HG03135 (cell line): Measurements from ENCODE around the gene FERMT3.

ENCODE experiments used
- ATAC-seq: cut with Tn5 transposase; IDR thresholded peaks from one replicate; pipeline ENCODE4 v1.9.1; 2021; ENCODE audit warnings: mild to moderate bottlenecking, moderate library complexity; ENCODE audit not compliant: unreplicated experiment

The FERMT3 gene

DNA sequence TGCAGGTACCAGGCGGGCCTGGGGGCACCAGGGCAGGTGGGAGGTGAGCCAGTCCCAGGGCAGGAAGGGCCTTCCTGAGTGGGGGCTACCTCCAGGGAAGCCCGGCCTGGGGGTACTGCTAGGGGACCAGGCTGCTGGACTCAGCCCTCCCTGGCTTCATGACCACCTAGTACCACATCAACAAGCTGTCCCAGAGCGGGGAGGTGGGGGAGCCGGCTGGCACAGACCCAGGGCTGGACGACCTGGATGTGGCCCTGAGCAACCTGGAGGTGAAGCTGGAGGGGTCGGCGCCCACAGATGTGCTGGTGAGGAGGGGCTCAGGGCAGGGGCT is 12.8 kb downstream of the FERMT3 start:
- ATAC-seq: no peak

DNA sequence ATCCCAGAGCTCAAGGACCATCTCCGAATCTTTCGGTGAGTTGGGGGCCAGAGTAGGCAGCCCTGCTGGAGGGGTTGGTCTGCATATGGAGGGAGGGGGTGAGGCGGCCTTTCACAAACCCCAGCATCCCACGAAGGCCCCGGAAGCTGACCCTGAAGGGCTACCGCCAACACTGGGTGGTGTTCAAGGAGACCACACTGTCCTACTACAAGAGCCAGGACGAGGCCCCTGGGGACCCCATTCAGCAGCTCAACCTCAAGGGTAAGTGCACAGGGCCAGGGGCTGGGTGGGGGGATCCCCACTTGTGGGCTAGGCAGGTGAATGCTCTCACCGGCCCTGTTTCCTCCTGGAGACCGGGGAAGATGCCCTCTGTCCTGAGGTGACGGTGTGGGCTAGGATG is 13.2 kb downstream of the FERMT3 start:
- ATAC-seq: no peak

DNA sequence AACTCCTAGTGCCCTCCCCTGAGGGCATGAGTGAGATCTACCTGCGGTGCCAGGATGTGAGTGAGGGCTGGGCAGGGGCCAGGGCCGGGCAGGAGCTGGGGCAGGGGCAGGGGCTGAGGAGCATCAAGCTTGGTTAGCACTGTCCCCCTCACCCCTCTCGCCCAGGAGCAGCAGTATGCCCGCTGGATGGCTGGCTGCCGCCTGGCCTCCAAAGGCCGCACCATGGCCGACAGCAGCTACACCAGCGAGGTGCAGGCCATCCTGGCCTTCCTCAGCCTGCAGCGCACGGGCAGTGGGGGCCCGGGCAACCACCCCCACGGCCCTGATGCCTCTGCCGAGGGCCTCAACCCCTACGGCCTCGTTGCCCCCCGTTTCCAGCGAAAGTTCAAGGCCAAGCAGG is 13.8 kb downstream of the FERMT3 start:
- no peak for ATAC-seq

DNA sequence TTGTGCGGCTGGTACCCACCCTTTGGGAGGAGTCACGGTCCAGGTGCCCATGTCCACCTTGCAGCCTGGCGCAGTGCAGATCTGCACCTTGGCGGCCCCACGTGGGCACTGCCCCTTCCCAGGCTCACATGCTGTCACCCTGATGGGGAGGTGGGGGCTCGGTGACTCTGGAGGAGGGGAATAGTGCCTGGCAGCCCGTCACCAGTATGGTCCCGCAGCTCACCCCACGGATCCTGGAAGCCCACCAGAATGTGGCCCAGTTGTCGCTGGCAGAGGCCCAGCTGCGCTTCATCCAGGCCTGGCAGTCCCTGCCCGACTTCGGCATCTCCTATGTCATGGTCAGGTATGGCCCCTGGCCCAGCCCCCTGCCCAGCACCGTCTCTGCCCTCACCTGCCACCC is 14.3 kb downstream of the FERMT3 start:
- no peak for ATAC-seq

DNA sequence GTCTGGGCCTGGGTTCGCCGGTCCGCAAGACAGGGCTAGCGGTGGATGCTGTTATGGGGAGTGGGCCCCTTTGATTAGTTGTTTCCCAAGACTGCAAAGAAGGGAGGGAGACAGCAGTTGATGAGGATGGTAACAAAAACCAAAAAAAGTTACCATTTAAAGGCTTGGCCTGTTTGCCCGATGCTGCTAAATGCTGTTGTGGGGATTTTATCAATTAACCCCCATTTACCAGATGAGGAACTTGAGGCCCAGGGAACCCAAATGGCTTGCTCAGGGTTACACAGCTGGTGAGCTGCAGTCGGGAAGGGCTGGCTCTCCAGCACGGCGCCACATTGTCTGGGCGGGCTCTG is 16.1 kb downstream of the FERMT3 start:
- ATAC-seq: no peak

DNA sequence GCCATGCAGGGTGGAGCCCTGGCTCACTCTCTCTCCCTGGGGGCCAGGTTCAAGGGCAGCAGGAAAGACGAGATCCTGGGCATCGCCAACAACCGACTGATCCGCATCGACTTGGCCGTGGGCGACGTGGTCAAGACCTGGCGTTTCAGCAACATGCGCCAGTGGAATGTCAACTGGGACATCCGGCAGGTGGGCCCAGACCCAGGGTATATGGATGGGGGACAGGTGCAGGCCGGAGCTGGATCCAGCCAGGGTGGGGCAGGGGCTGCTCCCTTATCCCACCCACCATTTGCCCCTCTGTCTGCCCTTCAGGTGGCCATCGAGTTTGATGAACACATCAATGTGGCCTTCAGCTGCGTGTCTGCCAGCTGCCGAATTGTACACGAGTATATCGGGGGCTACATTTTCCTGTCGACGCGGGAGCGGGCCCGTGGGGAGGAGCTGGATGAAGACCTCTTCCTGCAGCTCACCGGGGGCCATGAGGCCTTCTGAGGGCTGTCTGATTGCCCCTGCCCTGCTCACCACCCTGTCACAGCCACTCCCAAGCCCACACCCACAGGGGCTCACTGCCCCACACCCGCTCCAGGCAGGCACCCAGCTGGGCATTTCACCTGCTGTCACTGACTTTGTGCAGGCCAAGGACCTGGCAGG is 16.6 kb downstream of the FERMT3 start:
- ATAC-seq: no peak

DNA sequence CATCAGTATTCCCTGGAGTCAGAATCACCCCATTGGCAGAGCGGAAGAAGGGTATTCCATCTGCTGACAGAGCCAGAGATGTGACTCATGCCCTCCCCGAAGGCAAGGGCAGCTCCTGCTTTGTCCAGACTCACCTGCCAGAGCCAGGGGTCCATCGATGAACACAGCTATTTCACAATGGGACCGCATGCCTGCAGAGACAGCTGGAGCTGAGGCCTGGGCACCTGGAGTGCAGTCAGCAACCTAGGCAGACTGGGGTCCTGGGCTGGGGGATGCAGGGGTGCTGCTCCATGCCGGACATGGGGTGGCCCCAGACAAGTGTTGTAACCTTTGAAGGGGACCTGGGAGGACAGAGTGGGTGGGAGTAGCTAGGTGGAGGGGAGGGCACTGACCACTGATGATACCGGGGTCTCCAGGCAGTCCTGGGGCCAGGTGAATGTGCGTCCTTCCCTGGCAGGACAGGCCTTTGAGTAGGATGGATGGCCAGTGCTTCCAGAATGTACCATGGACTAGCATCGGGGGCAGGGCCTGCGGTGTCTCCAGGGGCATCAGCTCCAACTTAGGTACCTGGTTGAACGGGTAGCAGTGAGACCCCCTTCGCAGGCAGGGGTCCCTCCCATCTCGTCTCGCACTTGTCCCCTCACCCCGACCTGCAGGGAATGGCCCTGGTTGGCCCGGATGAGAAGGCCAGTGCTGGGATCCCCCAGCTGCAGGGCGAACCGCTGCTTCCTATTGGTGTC is 17.8 kb downstream of the FERMT3 start:
- no peak for ATAC-seq

DNA sequence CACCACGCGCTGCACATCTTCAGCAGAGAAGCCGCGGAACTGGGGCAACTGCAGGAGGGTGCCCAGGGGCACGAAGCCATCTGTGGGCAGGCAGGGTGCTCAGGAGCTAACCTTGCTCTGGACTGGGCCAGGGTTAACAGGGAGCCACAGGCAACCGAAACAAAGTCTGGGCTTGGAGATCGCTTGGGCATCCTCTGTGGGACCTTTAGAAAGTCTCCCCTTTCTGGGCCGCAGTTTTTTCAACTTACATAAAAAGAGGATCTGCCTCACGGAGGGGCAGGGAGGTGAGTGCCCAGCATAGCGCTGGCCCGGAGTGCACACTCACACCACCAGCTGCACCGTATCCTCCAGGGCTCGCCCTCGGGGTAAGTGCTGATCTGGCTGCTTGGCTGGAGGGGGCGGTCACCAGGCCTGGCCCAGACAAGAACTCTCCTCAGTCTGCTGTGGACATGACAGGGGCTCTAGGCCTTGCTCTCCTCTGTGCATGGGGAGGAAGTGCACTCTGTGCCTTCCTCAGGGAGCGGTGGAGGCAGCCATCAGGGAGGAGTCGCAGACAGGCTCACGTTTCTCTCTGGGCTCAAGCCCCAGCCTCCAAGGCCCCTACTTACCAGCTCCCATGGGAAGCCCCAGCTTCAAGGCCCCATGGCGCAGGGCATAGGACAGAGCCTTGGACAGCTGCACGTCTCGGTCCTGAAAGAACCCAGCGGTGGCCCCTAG is 18.5 kb downstream of the FERMT3 start:
- no peak for ATAC-seq

DNA sequence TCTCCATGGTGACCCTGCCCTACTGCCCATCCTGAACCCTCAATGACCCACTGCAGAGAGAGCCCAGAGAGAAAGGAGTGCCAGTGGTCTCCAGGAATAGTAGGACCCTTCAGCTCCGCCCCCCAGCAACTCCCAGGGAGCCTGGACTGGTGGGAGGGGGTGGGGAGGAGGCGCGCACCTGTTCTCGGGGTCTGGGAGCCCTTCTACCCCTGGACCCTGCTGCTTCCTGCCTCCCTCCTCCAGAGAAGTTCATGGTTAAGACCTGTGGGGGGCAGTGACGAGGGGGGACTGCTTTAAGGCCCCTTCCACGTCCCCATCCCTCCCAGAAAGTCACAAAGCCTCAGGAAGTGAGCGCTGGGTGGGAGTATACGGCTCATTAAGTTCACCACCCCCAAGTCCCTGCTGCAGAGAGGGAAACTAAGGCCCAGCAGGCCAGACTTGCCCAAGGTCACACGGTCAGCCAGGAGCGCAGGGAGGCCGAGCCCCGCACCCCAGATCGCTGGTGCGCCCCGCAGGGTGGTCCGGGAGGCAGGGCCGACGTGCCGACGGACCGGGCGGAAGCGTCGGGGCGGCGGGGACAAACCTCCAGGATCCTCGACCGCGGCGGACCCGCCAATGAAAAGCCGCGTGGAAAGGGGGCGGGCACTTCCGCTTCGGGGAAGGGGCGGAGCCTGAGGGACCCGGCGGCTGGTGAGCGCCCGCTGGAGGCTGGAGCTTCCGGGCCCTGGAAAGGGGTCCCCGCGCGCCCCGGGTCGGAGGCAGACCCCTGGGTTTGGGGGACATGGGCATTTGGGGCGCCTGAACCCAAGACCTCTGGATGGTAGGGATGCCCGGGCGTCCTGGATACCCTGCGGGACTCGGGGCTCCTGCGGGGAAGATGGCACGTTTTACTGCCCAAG is 19.3 kb downstream of the FERMT3 start, which contains the start of the genes NUDT22 and TRPT1:
TSS of gene NUDT22 (plus strand) at position 667 of the 899 bp plus-strand sequence. CDS start 379 bp downstream, outside the sequence.
TSS of gene TRPT1 (minus strand) at position 579 of the 899 bp plus-strand sequence. CDS start at position 253, 326 bp downstream.
- peak; percentile 44 for ATAC-seq

DNA sequence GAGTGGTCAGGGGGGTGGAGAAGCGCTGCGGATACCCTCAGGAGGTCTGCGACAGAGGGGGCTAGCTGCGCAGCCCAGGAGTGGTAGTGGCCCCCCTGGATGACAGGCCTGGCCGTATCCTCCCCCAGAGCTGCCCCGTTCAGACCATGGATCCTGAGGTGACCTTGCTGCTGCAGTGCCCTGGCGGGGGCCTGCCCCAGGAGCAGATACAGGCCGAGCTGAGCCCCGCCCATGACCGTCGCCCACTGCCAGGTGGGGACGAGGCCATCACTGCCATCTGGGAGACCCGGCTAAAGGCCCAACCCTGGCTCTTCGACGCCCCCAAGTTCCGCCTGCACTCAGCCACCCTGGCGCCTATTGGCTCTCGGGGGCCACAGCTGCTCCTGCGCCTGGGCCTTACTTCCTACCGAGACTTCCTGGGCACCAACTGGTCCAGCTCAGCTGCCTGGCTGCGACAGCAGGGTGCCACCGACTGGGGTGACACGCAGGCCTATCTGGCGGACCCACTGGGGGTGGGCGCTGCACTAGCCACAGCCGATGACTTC is 20.1 kb downstream of the FERMT3 start:
- ATAC-seq: no peak

DNA sequence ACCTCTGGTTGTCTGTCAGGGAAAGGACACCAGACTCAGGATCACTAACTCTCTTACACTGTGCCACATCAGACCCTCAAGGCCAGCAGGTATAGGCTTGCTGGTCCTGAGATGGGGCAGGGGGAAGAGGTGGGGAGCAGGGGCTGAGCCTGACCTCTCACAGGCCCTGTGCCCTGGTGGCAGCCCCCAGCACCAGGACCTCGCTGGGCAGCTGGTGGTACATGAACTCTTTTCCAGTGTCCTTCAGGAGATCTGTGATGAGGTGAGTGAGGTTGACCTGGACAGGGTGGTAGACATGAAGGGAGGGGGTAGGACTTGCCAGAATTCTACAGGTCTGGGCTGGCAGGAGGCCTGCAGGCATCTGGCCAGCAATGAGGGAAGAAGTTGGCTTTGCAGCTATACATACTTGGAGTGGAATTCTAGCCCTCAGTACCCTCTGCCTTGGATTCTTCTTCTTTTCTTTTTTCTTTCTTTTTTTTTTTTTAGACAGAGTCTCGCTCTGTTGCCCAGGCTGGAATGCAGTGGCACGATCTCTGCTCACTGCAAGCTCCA is 21.0 kb downstream of the FERMT3 start:
- ATAC-seq: no peak

DNA sequence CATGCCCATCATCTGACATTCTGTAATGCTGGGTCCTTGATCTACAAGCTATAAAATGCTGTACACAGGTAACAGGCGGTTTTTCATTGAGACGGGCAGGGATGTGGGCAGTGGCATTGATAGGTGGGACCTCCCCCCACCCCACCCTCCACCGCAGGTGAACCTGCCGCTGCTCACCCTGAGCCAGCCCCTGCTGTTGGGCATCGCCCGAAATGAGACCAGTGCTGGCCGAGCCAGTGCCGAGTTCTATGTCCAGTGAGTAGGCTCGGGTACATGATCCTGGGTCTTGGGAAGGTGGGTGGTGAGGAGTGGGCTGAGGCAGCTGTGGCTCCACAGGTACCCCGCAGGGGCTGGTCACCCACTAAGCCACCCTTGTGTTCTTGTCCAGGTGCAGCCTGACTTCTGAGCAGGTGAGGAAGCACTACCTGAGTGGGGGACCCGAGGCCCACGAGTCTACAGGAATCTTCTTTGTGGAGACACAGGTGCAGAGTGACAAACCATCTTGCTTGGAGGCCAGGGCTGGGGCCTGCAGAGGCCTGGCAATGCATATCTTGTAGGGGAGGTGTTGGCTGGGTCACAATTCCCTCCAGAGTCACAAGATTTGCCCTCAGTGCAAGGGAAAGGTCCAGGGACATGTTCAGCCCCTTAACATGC is 22.7 kb downstream of the FERMT3 start:
- no peak for ATAC-seq

DNA sequence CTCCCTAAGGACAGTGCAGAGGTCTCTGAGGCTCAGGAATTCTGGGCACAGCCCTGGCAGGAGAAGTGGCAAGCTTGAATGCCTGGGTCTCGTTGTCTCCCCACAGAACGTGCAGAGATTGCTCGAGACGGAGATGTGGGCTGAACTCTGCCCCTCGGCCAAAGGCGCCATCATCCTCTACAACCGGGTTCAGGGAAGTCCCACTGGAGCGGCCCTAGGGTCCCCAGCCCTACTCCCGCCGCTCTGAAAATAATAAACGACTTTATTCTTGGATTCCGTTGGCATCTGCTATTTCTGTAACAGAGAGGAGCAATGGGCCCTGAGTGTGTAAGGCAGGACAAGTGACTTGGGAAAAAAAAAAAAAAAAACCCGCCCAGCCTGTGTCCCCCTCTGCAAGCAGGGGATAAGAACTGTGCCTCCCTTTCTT is 23.2 kb downstream of the FERMT3 start:
- no peak for ATAC-seq

DNA sequence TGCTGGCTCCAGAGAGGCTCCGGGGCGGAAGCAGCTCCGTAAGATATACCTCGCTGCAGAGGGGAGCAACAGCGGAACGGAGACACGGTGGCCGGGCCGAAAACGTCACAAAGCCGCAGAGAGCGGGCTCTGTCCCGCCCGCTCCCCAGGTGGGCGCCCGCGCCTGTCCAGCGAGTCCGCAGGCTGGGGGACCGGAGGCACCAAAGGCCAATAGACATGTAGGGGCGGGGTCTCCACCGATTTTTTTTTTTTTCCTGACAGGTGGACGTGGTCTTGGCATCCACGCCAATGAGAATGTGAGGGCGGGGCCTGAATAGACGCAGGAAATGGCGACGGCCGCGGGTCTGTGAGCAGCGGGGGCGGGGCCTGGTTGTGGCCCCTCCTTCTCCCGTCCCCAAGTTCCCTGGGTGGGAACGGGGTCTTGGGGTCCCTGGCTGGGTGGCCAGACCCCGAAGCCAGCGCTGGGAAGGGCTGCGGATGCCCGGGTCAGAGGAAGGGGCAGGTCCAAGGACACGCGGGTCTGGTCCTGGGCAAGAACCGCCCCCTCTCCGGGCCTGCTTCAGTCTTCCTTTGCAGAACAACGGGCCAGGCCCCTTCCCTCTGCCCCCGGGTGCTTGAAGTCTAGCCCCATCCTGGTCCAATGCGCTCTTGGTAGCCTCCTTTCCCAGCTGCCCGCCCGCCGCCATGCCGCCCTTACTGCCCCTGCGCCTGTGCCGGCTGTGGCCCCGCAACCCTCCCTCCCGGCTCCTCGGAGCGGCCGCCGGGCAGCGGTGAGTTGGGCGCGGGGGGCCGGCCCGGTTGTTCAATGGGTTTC is 23.9 kb downstream of the FERMT3 start, which contains the start of gene DNAJC4:
TSS of gene DNAJC4 (plus strand) at position 378 of the 814 bp plus-strand sequence. CDS start at position 685, 307 bp downstream.
- peak; percentile 42 for ATAC-seq

DNA sequence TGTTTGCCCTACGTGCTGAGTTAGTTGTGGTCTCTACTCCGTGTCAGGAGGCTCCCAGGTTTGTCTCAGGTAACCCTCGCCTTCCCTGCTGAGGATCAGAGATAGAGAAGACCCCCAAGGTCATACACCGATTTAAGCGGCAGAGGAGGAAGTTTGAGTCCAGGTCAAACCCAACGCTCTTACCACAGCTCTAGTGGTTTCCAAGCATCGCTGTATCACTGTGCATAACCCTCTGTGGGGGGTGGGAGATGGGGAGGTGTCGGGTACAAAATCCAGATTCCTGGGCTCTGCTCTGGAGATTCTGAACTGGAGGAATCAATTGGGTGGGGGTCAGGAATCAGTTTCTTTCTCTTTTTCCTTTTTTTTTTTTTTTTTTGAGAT is 24.5 kb downstream of the FERMT3 start:
- no peak for ATAC-seq

DNA sequence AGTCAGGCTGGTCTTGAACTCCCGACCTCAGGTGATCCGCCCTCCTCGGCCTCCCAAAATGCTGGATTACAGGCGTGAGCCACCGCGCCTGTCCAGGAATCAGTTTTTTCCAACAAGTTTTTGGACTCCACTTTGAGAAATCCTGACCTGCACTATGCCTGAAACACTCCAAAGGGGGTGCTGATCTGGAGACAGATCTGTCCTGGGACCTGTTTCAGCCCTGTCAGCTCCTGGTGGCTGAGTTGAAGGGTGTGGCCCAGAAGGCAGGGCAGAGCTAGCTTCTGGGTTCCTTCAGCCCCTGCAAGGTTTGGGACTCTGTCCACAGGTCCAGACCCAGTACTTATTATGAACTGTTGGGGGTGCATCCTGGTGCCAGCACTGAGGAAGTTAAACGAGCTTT is 25.0 kb downstream of the FERMT3 start:
- ATAC-seq: no peak

DNA sequence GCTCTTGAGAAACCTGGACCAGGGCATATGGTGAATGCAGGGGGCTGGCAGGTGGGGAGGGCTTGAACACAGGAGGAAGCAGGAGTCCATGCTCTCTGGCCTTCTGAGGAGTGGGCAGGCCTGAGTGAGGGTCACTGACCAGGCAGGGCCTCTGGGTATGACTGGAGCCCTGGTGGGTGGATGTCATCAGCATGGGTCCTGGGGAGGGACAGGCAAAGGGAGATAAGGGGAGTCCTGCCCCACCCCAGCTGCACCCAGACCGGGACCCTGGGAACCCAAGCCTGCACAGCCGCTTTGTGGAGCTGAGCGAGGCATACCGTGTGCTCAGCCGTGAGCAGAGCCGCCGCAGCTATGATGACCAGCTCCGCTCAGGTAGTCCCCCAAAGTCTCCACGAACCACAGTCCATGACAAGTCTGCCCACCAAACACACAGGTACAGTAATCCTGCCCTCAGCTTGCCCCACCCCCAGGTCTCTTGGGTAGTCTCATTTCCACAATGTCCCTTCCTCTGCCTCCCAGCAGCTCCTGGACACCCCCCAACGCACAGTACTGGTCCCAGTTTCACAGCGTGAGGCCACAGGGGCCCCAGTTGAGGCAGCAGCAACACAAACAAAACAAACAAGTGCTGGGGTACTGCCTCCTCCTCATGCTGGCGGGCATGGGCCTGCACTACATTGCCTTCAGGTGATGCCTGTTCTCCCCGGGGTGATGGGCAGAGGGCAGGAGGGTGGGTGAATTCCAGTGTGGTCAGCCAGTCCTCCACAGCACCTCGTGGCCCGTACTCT is 25.9 kb downstream of the FERMT3 start:
- ATAC-seq: no peak

DNA sequence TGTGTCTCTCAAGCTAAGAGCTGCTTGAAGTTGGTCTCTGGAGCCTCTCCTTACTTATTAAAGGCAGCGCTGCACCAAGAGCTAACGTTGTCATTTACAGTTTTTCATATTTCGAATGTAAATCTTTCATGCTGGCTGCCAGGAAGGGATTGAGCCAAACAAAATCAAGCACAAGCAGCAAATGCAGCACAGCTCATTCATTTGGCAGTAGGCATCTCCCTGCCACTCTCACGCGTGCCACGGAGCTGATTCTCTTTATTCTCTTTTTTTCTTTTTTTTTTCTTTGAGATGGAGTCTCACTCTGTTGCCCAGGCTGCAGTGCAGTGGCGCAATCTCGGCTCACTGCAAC is 26.4 kb downstream of the FERMT3 start:
- ATAC-seq: no peak
